NCI-H69 (cell line): Measurements from ENCODE around the gene NDUFS1.
"Not testable (repeated sequence)": the region's sequence is repeated elsewhere in the genome, so short reads cannot be mapped to it uniquely, and the experiment has no call there.

Experiments
- DNase-seq: peaks from one replicate; lab custom pipeline; 2025; lab: John Stamatoyannopoulos, UW

NDUFS1 gene

DNA sequence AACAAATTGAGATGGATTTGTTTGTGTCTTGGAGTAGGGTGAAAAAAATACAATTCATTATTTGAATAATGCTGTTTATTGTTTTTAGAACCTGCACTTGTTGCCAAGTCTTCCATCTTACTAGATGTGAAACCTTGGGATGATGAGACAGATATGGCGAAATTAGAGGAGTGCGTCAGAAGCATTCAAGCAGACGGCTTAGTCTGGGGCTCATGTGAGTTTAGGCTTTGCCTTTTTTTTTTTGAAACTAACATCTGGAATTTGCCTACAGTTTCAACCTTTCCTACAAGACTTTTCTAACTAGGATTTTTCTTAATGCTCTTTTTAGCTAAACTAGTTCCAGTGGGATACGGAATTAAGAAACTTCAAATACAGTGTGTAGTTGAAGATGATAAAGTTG, 3.2 kb upstream of the NDUFS1 start:
- not testable (repeated sequence) for DNase-seq

DNA sequence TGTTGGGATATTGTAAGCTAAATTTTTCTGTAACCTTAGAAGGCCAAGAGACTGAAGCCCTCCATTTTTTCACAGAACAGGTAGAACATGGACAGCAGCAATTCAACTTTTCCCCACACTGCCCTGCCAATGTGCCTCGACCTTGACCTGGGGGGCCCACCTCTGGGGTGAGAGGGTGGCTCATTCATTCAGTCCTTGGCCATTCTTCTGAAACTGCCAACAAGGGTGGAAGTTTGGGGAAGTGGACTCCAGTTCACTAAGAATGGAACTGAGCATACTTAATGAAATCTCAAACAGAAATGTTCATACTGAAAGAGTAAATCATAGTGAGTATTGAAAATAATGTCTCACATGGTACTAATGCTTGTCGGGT, 1.5 kb upstream of the NDUFS1 start:
- no peak for DNase-seq

DNA sequence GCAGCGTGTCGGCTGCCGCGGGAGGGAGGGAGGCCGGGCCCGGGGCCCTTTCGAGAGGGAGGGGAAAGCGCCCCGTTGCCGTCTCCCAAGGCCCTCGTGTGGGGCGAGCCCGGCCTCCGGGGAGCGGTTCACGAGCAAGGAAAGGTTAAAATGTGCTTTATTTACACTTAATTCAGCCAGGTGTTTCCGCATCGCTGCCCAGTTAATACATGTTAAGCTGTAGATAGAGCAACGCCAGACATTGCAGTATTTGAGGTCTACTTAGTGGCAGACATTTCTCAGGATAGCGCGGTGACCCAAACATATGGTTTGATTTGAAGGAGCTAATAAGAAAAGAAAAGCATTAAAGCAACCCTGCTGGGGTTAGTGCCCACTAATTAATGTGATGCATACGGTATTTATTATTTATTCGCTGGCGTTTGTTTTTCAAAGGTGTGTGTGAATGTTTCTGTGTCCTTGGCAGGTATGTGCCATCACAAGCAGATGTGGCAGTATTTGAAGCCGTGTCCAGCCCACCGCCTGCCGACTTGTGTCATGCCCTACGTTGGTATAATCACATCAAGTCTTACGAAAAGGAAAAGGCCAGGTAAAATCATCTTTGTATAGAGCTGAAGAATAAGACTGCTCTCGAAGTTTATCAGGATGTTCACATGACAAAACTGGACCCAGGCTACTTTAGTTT, 1.0 kb upstream of the NDUFS1 start:
- DNase-seq = peak; percentile 79

DNA sequence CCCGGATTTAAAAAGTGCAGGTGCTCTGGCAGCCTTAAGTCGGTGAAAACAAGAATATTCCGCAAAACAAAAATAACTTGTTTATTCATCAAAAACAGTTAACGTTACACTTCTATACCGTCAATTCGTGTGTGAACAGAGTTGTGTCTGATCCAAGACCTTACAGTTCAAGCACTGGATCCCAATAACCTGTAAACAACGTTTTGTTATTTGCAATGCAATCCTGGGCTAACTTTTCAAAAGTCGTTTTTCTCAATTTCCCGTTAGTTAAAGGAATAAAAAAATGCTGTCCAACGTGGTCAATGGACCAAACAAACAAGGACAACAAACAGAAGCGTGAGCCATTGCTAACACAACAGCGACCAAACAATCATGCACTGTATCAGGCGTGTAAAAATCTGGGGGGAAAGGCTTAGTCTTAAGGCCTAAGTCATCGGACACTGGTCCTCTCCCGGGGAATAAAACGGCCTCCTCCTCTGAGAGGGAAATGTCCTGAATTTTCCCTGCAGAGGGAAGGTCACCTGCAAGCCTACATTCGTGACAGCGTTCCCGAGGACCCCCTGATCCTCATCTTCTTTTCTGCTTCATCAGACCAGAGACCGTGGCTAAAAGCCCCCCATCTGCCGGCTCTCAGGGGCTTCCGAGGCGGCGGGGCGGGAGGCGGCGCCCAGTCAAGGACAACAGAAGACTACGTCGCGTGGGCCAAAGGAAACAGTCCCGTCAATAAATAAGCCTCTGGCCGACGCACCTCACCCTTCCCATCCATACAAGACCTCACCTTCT, 490 bp downstream of the NDUFS1 start:
- DNase-seq = peak; percentile 44

DNA sequence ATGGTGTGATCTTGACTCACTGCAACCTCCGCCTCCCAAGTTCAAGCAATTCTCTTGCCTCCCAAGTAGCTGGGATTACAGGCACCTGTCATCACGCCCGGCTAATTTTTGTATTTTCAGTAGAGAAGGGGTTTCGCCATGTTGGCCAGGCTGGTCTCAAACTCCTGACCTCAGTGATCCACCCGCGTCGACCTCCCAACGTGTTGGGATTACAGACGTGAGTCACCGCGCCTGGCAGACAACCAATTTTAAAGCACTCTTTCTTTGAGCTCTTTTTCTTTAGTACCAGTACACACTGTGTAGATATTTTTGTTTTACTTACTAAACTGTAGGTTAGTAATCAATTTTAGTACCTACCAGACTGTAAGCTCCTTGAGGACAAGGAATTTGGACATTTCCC, 2.2 kb downstream of the NDUFS1 start:
- not testable (repeated sequence) for DNase-seq

DNA sequence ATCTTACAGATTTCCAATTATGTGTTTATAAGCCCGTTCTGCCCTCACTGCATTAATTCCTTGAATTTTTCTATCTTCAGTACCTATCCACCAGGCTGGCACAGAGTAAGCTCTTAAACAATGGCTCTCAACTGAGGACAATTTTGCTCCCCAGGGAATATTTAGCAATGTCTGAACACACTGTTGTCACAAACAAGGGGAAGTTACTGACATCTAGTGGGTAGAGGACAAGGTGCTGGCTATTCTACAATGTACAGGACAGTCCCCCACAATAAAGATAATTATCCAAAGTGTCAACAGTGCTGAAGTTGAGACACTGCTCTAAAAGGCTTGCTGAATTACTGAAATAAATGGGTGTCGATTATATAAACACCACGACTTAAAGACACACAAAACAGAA, 5.0 kb downstream of the NDUFS1 start:
- peak; percentile 70 for DNase-seq

DNA sequence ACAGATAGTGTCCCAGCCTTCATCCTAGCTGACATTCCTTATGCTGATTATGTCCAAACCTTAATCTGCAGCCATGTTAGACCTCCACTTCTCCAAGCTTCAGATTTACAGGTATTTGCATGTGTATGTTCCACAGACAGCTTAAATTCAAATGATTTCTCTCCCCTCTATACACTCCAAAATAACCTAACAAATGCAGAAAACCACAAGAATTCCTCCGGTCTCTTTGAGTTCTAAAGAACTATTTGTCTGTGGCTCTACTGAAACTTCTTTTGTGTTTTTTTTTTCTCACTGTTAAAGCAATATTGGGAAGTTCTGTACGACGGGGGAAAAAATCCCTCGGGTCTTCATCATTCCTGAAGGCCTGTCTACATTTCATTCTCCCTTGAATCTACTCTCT, 8.6 kb downstream of the NDUFS1 start:
- no peak for DNase-seq

DNA sequence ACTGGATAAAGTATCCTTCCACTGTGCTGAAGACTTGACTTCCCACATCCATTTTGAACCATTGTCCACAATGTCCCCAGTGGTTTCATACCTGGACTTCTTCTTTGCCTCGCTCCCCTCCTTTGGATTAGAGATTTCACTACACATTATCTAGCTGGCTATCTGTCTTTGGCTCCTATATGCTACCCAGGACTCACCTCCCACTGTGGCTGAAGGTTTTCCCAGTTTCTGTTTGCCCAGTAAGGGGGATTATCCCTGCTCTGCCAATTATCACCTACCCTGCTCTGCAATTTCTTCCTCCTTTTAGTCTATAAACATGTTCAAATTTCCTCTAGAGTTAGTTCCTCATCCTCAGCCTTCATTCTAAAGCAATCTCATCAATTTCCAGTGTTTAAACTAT, 9.1 kb downstream of the NDUFS1 start:
- no peak for DNase-seq

DNA sequence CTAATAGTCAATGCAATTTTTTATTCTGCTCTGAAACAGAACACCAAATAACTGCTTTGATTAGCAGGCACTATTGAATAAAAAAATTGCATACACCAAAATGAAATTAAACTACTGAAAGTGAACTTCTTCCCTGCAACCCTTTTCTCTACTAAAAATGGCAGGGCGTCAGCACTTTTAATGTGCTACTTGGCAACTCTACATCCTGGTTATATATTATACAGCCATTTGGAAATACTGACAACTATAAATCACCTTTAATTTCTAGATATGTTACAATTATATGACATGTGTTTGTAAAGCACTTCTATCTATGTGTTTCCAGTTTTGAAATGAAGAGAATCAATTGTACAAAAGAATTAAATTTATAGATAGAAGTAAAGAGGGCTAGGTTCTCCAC, 9.9 kb downstream of the NDUFS1 start:
- DNase-seq = no peak

DNA sequence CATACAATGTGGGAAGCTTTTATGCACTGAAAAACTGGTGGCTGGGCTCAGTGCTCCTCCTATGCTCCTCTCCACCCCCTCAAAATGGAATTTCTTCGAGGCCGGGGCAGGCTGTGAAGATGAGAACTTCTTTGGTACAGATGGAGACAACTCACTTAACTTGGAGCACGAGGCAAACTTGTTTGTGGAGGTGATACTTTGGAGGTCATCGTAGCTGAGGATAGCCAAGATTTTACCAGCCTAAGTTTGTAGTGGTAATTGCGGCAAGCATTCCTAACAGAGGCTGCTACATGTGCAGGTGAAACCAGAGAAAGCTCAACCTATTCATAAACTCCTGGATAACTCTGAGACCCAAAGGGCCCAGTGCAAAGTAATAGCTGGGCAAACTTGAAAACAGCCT, 13.6 kb downstream of the NDUFS1 start:
- no peak for DNase-seq

DNA sequence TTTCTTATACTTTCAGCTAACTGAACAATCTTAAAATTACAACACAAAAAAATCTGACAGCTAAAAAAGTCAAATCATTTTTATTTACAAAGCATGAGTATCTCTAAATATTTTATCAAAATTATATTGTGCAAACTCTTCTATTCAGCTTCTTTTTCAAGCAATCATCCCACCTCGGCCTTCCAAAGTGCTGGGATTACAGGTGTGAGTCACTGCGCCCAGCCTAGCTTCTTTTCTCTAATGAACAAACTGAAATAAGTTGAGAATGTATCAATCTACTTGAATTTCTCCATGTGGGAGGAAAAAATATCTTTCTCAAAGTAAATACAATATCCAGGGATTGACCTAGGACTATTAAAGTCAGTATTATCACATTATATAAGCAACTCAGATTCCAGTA, 14.9 kb downstream of the NDUFS1 start:
- no peak for DNase-seq

DNA sequence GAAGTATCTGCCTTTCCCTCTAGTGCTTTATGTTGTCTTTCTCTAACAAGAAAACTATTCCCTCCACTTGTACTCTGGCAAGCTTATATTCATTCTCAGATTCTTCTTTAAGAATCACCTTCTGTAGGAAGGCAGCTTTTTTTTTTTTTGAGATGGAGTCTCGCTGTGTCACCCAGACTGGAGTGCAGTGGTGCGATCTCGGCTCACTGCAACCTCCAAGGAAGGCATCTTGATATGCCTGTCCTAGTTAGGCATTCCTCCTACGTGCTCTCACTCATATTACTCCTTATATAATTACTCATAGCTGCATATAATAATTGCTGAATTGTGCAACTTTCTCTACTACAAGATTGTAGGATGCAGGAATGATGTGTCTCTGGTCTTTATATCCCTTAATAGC, 15.8 kb downstream of the NDUFS1 start:
- DNase-seq = no peak

DNA sequence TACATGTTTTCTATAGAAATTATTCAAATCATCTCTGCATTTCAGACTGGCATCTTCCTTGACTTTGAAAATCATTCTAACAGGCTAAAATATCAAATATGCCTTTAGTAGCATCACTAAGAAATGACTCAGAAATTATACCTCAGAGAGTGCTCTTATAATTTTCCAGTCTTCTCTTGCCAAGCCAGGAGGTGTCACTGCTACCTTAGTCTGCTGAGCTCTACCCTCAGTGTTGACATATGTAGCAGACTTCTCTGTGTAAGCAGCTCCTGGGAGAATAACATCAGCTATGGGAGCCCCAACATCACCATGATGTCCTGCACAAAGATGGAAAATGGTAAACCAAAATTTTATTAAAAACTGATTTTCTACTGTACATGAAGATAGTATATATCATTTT, 31.6 kb downstream of the NDUFS1 start:
- peak; percentile 30 for DNase-seq

DNA sequence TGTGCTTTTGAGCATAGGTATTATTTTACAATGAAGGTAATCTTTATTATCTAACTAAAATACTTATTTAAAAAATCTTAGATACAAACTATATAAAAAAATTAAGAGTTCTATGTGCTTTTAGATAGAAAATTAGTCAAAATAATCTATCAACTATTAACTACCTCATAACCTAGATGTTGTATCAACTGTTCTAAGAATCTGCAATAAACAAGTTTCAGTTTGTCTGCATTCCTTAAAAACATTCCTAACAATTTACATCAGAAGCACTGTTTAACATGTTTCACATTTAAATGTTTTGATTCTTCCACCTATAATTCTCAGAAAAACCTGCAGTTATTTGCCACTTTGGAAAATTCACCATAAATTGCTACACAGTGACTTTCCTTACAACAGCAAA, 33.3 kb downstream of the NDUFS1 start:
- no peak for DNase-seq

DNA sequence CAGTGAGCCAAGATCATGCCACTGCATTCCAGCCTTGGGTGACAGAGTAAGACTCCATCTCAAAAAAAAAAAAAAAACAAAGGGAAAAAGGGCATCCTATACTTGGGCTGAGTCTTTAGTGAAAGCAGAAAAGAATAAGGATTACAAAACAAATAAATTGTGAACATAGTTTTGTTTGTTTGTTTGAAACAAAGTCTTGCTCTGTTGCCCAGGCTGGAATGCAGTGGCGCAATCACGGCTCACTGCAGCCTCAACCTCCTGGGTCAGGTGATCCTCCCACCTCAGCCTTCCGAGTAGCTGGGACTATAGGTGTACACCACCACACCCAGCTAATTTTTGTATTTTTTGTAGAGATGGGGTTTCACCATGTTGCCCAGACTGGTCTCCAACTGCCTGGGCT, 36.7 kb downstream of the NDUFS1 start:
- DNase-seq = not testable (repeated sequence)

DNA sequence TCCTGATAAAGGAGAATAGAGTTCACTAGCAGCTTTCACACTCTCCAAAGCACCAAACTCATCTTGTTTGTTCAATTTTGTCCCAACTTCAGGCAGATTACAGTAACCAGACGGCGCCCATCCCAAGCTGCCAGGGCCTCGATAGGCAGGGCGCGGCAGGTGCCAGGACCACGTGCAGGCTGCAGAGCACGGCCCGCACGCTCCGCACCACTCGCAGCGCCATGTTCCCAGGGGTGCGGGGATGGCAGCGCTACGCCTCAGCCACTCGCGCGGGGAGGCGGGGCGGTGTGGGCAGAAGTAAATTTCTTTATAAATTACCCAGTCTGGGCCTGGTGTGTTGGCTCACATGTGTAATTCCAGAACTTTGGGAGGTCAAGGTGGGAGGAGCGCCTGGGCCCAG, 43.0 kb downstream of the NDUFS1 start:
- DNase-seq = no peak

DNA sequence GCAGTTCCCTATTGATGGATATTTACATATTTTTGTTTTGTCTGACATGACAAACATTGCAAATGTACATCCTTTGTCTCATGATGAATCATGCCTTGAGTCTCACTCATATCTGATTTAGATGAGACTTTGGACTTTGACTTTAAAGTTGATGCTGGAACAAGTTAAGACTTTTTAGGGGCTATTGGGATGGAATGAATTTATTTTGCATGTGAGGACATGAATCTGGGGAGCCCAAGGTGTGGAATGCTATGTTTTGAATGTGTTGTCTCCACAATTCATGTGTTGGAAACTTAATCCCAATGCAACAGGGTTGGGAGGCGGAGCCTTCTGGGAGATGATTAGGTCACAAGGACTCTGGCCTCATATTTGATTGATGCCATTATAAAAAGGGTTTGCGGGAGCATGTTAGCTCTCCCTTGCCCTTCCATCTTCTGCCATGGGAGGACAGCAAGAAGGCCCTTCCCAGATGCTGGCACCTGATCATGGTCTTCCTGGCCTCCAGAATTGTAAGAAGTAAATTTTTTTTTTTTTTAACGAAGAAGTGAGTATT, 44.1 kb downstream of the NDUFS1 start:
- DNase-seq = no peak

DNA sequence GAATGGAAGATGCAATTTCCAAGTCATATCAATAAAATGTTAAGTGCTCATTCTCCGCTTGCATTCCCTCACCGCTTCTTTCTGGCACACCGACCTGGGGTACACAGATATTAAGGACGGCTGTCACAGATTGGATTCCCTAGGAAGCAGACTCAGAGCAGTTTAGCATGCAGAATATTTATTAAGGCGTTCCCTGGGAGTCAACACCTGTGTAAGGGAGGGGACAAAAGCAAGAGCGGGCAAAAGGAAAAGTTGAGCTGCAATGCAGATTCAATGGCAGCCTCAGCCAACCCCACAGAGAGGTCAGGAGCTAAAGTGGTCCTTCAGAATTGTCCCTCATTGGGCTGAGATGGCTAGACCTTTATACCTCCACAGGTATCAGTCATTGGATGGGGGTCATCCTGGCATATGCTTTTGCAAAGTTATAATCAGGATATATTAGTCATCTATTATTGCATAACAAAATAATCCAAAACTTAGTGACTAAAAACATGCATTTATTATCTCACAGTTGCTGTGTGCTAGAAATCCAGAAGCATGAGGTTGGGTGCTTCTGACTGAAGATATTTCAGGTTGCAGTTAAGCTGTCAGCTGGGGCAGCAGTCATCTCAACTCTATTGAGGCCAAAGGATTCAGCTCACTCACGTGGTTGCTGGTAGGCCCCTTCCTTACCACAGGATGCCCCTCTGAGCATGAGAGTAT, 46.2 kb downstream of the NDUFS1 start:
- DNase-seq = no peak

DNA sequence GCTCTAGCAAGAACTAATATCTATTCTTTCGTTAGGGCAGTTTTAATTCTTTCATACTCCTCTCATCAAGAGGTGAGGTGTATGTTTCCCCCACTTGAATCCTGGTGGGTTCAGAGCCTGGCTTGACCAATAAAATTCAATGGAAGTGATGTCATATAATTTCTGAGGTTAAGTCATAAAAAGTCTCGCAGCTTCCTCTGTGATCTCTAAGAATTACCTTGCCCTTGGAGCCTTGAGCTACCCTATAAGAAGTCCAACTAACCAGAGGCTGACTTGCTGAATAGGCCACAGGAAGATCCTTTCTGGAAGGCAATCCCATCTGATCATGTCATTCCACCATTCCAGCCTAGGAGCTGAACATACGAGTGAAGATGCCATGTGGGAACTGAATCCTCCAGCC, 47.1 kb downstream of the NDUFS1 start:
- DNase-seq = no peak

DNA sequence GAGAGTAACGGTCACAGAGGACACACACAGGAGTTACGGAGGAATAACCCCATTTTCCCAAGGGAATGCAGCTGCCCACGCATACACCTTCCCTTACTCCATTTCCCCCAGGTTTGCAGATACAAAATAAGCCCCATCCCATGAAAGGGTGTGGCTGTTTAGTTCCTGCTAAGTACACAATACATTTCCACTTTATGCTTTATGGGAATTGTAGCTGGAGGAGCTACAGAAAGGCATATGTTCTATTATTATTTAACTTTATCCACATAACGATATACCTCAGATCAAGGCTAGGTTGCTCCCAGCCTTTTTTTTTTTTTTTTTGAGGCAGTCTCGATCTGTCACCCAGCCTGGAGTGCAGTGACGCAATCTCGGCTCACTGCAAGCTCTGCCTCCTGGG, 50.5 kb downstream of the NDUFS1 start:
- no peak for DNase-seq

DNA sequence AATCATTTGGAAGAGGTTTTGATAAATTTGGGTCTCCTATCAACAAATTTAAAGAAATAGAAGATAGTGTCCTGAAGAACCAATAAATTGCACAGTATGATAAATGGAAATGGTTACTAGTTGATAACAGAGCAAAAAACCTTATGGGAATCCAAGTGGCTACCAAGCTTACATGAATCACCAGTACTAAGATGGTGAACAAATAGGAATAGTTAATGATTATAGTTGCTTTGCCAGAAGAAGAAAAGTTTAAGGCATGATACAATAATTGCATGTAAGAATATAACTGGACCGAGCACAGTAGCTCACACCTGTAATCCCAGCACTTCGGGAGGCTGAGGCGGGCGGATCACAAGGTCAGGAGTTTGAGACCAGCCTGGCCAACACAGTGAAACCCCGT, 53.7 kb downstream of the NDUFS1 start:
- DNase-seq = no peak

DNA sequence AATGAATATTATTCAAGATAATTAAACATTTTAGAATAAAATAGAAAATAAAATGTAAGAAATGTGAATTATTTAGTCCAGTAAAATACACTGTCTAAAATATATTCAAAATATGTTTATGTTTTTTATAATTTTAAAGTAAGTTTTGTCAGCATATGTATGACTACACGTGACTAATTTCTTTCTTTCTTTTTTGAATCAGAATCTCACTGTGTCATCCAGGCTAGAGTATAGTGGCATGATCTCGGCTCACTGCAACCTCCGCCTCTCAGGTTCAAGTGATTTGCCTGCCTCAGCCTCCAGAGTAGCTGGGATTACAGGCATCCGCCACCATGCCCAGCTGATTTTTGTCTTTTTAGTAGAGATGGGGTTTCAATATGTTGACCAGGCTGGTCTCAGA, 54.2 kb downstream of the NDUFS1 start:
- no peak for DNase-seq

DNA sequence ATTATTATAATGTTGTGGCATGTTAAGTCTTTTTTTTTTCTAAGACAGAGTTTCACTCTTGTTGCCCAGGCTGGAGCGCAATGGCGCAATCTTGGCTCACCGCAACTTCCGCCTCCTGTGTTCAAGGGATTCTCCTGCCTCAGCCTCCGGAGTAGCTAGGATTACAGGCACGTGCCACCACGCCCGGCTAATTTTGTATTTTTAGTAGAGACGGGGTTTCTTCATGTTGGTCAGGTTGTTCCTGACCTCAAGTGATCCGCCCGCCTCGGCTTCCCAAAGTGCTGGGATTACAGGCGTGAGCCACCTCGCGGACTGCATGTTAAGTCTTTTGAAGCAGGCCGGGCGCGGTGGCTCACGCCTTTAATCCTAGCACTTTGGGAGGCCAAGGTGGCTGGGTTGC, 60.4 kb downstream of the NDUFS1 start:
- DNase-seq = not testable (repeated sequence)
